Measurements from ENCODE around the gene DOHH.

Gene DOHH

GRCh38 chr19:3474010-3474409, 26.5 kb downstream of the DOHH start (continued):
- TF ChIP-seq, protein P1, sequence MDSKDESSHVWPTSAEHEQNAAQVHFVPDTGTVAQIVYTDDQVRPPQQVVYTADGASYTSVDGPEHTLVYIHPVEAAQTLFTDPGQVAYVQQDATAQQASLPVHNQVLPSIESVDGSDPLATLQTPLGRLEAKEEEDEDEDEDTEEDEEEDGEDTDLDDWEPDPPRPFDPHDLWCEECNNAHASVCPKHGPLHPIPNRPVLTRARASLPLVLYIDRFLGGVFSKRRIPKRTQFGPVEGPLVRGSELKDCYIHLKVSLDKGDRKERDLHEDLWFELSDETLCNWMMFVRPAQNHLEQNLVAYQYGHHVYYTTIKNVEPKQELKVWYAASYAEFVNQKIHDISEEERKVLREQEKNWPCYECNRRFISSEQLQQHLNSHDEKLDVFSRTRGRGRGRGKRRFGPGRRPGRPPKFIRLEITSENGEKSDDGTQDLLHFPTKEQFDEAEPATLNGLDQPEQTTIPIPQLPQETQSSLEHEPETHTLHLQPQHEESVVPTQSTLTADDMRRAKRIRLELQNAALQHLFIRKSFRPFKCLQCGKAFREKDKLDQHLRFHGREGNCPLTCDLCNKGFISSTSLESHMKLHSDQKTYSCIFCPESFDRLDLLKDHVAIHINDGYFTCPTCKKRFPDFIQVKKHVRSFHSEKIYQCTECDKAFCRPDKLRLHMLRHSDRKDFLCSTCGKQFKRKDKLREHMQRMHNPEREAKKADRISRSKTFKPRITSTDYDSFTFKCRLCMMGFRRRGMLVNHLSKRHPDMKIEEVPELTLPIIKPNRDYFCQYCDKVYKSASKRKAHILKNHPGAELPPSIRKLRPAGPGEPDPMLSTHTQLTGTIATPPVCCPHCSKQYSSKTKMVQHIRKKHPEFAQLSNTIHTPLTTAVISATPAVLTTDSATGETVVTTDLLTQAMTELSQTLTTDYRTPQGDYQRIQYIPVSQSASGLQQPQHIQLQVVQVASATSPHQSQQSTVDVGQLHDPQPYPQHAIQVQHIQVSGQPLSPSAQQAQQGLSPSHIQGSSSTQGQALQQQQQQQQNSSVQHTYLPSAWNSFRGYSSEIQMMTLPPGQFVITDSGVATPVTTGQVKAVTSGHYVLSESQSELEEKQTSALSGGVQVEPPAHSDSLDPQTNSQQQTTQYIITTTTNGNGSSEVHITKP (tag by site-specific recombination; IDR thresholded peaks at IDR 0.05), result no peak
- no peak for TF ChIP-seq SALL2 (tag by site-specific recombination; IDR thresholded peaks at IDR 0.05; ENCODE audit: borderline replicate concordance)
- no peak for TF ChIP-seq ZNF549 (tag by site-specific recombination; IDR thresholded peaks at IDR 0.05)
- TF ChIP-seq, protein P2, sequence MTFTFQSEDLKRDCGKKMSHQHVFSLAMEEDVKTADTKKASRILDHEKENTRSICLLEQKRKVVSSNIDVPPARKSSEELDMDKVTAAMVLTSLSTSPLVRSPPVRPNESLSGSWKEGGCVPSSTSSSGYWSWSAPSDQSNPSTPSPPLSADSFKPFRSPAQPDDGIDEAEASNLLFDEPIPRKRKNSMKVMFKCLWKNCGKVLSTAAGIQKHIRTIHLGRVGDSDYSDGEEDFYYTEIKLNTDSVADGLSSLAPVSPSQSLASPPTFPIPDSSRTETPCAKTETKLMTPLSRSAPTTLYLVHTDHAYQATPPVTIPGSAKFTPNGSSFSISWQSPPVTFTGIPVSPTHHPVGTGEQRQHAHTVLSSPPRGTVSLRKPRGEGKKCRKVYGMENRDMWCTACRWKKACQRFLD (tag by site-specific recombination; IDR thresholded peaks at IDR 0.05), result no peak
- no peak for TF ChIP-seq ZSCAN18 (tag by site-specific recombination; IDR thresholded peaks at IDR 0.05)

DNA sequence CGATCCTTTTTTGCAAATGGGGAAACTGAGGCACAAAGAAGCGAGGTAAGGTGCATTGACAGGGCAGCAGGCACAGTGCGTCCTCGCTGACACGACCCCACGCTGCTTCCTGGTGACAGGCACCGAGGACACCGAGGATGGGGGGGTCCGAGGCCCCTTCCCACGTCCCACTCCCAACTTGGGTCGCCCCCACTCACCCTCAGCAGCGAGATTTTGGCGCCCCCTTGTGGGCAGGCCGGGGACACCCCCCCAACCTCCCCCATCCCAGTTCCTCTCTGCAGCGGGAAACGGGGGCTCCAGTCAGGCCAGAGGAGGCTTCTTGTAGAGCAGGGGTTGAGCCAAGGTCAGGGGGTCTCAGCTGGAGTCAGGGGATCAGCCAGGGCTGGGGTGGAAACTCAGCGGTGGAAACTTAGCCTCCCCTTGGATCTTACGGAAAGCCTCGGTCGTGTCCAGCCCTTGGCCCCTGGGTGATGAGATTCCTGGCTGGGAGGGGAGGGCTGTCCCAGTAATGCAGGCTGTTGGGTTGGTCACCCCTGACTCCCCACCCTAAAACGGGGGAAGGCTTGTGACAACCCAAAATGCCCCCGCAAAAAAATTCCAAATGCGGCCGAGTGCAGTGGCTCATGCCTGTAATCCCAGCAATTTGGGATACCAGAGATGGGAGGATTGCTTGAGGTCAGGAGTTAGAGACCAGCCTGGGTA, 28.4 kb downstream of the DOHH start:
- CTCF ChIA-PET, result interaction anchor here (0.6 to 6.4 kb wide), 27 partner anchors 11 to 1197 kb away, joined by 3 to 107 read pairs (median 5); partner anchors contain the start of genes DAPK3, DOHH, FZR1 and SMIM24
- no peak overlapping the region for H3K27ac ChIP-seq (ENCODE audit: extremely low read depth, low read depth, low read length)
- POLR2A ChIA-PET, result interaction anchor here (0.5 kb wide), 1 partner anchor 324 kb away, joined by 3 read pairs; no protein-coding TSS in a partner anchor
- TF ChIP-seq, protein P3, sequence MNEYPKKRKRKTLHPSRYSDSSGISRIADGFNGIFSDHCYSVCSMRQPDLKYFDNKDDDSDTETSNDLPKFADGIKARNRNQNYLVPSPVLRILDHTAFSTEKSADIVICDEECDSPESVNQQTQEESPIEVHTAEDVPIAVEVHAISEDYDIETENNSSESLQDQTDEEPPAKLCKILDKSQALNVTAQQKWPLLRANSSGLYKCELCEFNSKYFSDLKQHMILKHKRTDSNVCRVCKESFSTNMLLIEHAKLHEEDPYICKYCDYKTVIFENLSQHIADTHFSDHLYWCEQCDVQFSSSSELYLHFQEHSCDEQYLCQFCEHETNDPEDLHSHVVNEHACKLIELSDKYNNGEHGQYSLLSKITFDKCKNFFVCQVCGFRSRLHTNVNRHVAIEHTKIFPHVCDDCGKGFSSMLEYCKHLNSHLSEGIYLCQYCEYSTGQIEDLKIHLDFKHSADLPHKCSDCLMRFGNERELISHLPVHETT (tag by site-specific recombination; IDR thresholded peaks at IDR 0.05), result peak; percentile 34; the same call in 1 of the 2 replicates
- no peak for TF ChIP-seq GLIS1 (tag by site-specific recombination; IDR thresholded peaks at IDR 0.05)
- TF ChIP-seq KLF17 (tag by site-specific recombination; IDR thresholded peaks at IDR 0.05), result peak; percentile 81; the same call in 1 of the 2 replicates
- TF ChIP-seq ZNF544 (tag by site-specific recombination; IDR thresholded peaks at IDR 0.05), result no peak
- peak; percentile 86; the same call in 1 of the 2 replicates for TF ChIP-seq ZBTB7A (tag by site-specific recombination; IDR thresholded peaks at IDR 0.05; ENCODE audit: low read depth)
- TF ChIP-seq ZBTB8A (tag by site-specific recombination; IDR thresholded peaks at IDR 0.05), result no peak
- TF ChIP-seq, protein P4, sequence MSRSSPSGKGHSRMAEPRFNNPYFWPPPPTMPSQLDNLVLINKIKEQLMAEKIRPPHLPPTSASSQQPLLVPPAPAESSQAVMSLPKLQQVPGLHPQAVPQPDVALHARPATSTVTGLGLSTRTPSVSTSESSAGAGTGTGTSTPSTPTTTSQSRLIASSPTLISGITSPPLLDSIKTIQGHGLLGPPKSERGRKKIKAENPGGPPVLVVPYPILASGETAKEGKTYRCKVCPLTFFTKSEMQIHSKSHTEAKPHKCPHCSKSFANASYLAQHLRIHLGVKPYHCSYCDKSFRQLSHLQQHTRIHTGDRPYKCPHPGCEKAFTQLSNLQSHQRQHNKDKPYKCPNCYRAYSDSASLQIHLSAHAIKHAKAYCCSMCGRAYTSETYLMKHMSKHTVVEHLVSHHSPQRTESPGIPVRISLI (tag by site-specific recombination; IDR thresholded peaks at IDR 0.05), result no peak
- TF ChIP-seq ZNF629 (tag by site-specific recombination; IDR thresholded peaks at IDR 0.05), result no peak
- TF ChIP-seq ZBTB20 (tag by site-specific recombination; IDR thresholded peaks at IDR 0.05), result no peak
- TF ChIP-seq, protein P5, sequence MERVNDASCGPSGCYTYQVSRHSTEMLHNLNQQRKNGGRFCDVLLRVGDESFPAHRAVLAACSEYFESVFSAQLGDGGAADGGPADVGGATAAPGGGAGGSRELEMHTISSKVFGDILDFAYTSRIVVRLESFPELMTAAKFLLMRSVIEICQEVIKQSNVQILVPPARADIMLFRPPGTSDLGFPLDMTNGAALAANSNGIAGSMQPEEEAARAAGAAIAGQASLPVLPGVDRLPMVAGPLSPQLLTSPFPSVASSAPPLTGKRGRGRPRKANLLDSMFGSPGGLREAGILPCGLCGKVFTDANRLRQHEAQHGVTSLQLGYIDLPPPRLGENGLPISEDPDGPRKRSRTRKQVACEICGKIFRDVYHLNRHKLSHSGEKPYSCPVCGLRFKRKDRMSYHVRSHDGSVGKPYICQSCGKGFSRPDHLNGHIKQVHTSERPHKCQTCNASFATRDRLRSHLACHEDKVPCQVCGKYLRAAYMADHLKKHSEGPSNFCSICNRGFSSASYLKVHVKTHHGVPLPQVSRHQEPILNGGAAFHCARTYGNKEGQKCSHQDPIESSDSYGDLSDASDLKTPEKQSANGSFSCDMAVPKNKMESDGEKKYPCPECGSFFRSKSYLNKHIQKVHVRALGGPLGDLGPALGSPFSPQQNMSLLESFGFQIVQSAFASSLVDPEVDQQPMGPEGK (tag by site-specific recombination; IDR thresholded peaks at IDR 0.05), result peak; percentile 87
- no peak for TF ChIP-seq ZNF777 (tag by site-specific recombination; IDR thresholded peaks at IDR 0.05; ENCODE audit: borderline replicate concordance)
- no peak for TF ChIP-seq ZNF350 (tag by site-specific recombination; IDR thresholded peaks at IDR 0.05)
- no peak for TF ChIP-seq ZNF202 (tag by site-specific recombination; IDR thresholded peaks at IDR 0.05; ENCODE audit: borderline replicate concordance)
- TF ChIP-seq ZNF626 (tag by site-specific recombination; IDR thresholded peaks at IDR 0.05), result no peak
- no peak for TF ChIP-seq ZNF549 (tag by site-specific recombination; IDR thresholded peaks at IDR 0.05)
- TF ChIP-seq RBAK (tag by site-specific recombination; IDR thresholded peaks at IDR 0.05), result no peak
- no peak for TF ChIP-seq ZNF214 (tag by site-specific recombination; IDR thresholded peaks at IDR 0.05; ENCODE audit: borderline replicate concordance)
- TF ChIP-seq ZNF48 (tag by site-specific recombination; IDR thresholded peaks at IDR 0.05), result no peak

More for the DNA sequence above, 28.4 kb downstream of the DOHH start:
- Histone ChIP-seq H3K9me3 (ENCODE audit: control insufficient read depth, insufficient read depth, low read depth, low read length) (no peaks in the 10 kb centered on the region), H3K4me3 (ENCODE audit: low read depth, low read length) (no peak overlapping the region), H3K36me3 (ENCODE audit: control insufficient read depth in 2 of 2, insufficient read depth in 1 of 2, low read length in 2 of 2) (no peaks in the 10 kb centered on the region), H3K4me1 (ENCODE audit: control insufficient read depth, insufficient read depth, low read length) (no peaks in the 10 kb centered on the region)

Data from HEK293 (cell line).